ENCODE results near the gene IL18BP.

The IL18BP gene

GRCh38 chr11:72045849-72046248, 47.1 kb downstream of the IL18BP start:
- DNase-seq (ENCODE audit: low spot score), result no peak

- DNase-seq (ENCODE audit: low spot score), result no peak
Measured at GRCh38 chr11:72048766-72049460, 50.2 kb downstream of the IL18BP start.
